GM12873 (cell line): ENCODE data around the gene ILKAP.

Experiments used
- TF ChIP-seq, protein P1 (sequence below): IDR thresholded peaks from 2 replicates; pipeline ENCODE4 v1.5.1; 2012; ENCODE audit warnings: low read depth, mild to moderate bottlenecking, moderate library complexity, low read length, control low read depth; ENCODE audit not compliant: insufficient read depth; ENCODE audit errors: missing control alignments

Gene ILKAP

DNA sequence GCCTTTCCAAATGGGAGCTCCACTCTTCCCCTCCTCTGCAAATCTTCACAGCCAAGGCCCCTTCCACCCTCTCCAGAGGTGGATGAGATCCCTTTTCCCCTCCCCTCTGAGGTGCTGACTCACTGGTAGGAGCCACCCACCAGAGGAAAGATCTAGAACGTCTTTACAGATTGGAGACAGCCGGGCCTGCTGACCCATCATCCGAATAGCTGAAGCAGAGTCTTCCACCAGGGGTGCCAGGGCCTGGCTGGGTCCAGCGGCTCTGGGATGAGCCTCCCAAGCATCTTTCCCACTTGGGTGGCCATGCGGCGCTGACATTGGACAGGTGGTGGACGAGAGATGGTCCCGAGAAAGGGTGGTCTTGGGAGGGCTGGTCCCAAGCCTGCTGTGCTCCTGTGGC is 35.7 kb downstream of the ILKAP start:
- TF ChIP-seq, protein P1, sequence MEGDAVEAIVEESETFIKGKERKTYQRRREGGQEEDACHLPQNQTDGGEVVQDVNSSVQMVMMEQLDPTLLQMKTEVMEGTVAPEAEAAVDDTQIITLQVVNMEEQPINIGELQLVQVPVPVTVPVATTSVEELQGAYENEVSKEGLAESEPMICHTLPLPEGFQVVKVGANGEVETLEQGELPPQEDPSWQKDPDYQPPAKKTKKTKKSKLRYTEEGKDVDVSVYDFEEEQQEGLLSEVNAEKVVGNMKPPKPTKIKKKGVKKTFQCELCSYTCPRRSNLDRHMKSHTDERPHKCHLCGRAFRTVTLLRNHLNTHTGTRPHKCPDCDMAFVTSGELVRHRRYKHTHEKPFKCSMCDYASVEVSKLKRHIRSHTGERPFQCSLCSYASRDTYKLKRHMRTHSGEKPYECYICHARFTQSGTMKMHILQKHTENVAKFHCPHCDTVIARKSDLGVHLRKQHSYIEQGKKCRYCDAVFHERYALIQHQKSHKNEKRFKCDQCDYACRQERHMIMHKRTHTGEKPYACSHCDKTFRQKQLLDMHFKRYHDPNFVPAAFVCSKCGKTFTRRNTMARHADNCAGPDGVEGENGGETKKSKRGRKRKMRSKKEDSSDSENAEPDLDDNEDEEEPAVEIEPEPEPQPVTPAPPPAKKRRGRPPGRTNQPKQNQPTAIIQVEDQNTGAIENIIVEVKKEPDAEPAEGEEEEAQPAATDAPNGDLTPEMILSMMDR: no peak

DNA sequence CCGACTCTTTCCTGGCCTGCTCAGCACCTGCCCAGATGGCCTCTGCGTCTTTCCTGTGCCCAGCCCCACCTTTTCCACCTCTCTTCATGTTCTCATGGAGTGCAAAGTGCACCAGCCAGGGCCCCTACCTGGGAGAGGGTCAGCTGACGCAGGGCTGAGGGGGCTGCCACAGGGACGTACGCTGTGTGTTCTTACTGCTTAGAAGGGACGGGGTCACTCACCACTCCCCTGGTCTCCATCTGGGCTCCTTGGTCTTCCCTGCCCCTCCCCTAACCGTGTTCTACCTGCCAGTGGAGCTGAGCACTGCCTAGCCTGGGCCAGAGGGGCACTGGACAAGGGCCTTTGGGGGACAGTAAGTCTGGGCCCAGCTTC is 36.2 kb downstream of the ILKAP start:
- TF ChIP-seq, protein P1: no peak

DNA sequence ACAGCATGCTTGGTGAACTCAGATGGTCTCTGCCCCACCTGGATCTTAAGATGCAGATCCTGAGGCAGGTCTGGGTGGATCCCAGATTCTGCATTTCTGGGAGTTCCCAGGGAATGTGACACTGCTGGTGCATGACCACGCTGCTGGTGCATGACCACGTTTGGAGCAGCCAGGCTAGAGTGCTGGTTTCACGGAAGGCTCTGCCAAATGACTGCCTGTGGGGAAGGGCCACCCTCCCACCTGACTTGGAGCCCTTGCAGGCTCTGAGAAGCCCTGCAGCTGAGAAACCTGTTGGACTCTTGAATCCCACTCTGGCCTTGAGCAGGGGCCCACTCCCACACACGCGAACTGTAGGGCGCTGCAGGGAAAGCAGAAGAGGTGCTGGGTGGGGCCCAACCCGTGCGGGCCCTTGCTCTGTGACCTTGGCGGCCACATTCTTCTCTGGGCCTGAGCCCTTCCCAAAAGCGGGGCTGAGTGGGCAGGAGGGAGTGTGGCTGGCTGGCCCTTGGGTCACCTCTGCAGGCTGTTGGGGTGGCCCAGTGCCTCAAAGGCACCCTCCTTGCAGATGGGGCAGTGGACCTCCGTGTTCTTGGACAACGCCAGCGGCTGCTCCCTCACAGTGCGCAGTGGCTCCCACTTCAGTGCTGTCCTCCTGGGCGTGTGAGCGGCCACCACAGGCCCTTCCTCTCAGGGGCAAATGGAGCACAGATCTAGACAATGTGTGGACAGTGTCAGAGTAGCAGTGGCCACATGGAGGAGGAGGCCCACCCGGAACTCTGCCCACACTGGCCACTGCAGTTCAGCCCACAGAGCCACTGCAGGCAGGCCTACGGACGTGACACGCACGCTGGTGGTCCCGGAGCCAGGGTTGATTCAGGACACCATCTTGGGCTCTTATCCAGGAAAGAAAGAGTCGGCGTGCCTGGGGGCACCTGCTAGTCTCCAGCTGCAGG is 36.8 kb downstream of the ILKAP start:
- TF ChIP-seq, protein P1: no peak

DNA sequence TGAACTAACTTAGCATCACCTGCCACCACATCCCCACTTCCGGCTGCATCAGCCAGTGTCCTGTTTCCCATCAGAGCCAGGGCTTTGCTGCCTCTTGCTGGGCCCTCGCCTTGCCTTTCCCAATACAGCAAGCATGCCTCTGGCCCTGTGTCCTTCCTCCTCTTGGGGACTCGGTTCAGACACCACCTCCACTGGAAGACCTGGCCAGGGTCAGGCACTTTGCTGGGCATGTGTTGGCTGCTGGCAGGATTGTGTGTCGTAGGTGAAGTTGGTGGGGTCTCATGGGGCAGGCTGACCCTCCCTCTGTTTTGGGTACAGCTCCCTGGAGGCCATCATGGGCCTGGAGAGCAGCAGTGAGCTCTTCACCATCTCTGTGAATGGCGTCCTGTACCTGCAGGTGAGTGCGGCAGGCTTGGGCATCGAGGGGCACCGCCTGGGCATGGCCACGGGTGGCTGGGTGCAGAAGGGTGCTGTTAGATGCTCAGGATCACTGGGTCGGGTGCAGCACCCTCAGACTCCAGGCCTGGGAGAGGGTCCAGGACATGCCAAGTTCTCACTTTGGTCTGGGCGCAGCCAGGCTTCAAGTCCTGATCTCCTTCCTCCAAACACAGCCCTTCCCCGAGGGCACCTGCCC is 38.1 kb downstream of the ILKAP start:
- TF ChIP-seq, protein P1: no peak

DNA sequence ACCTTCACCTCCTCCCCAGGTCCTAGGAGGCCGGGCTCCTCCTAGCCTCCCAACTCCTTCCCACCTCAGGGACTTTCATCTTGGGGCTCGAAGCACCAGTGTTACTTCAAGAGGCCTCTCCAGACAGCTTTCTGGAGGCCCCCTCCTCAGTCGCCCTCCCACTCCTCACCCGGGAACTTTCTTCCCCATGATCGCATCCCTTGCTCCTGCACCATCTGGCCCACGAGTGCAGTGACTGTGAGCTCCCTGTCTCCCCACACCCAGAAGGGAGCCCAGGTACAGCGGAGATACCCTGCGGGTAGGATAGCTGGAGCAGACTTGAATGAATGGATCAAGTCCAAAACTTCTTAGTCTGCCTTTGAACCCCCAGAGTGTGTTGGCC is 38.6 kb downstream of the ILKAP start:
- TF ChIP-seq, protein P1: no peak

DNA sequence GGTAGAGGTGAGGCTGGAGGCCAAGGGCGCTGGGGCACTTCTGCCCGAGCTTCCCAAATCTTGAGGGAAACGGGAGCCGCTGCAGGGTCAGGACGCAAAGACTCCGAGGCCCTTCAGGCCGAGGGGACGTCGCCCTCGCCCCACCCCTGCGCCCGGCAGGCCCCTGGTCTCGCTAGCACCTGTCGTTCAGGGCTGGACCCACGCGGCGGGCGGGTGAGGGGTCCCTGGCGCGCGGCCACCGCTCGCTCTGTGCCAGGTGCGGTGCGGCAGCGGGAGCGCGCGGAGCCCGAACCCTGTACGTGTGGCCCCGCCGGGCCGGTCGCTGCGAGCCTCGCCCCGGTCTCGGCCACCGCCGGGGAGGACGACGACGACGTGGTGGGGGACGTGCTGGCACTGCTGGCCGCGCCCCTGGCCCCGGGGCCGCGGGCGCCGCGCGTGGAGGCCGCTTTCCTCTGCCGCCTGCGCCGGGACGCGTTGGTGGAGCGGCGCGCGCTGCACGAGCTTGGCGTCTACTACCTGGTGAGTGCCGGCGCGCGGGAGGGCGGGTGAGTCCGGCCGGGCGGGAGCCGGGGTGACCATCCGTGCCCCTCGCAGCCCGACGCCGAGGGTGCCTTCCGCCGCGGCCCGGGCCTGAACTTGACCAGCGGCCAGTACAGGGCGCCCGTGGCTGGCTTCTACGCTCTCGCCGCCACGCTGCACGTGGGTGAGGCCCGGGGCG is 39.9 kb downstream of the ILKAP start:
- TF ChIP-seq, protein P1: no peak
